ENCODE results near the gene QKI.

QKI gene

DNA sequence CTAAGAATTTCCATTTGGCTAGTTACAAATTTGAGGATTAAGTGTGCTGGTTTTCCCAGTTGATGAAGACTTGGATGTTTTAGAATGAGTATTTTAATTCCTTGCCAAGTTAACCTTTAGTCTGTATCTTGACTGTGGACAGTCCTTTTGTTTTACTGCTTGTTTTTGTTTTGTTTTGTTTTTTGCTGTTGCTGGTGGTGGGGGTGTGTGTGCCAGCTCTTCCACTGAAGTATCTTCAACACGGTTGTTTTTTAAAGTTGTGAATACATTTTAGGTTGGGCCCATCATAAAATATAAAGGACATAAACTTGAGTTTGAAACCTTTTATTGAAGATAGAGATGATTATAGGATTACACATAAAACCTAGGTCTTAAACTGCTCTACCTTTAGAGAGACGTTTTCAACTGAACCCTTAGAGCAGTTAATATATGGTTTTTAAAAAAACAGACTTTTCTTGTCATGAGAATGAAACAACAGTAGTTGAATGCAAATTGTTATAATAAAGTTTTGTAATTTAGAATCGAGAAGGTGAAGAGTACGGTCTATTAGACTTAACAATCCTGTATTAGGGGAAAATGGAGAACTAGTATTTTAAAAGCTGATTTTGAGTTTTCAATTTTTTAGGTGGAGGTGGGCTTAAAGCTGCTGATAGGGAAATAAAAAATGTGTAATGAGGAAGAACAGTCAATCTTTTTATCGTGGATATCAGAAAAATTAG, 4.0 kb downstream of the QKI start:
- H3K4me3 ChIP-seq (ENCODE audit: low read depth, low read length), result peak overlapping the region; percentile 23
- DNase-seq (ENCODE audit: low read depth), result no peak
- TF ChIP-seq, protein P1, sequence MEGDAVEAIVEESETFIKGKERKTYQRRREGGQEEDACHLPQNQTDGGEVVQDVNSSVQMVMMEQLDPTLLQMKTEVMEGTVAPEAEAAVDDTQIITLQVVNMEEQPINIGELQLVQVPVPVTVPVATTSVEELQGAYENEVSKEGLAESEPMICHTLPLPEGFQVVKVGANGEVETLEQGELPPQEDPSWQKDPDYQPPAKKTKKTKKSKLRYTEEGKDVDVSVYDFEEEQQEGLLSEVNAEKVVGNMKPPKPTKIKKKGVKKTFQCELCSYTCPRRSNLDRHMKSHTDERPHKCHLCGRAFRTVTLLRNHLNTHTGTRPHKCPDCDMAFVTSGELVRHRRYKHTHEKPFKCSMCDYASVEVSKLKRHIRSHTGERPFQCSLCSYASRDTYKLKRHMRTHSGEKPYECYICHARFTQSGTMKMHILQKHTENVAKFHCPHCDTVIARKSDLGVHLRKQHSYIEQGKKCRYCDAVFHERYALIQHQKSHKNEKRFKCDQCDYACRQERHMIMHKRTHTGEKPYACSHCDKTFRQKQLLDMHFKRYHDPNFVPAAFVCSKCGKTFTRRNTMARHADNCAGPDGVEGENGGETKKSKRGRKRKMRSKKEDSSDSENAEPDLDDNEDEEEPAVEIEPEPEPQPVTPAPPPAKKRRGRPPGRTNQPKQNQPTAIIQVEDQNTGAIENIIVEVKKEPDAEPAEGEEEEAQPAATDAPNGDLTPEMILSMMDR (conservative IDR thresholded peaks at IDR 0.05; ENCODE audit: low read depth, low read length), result no peak

DNA sequence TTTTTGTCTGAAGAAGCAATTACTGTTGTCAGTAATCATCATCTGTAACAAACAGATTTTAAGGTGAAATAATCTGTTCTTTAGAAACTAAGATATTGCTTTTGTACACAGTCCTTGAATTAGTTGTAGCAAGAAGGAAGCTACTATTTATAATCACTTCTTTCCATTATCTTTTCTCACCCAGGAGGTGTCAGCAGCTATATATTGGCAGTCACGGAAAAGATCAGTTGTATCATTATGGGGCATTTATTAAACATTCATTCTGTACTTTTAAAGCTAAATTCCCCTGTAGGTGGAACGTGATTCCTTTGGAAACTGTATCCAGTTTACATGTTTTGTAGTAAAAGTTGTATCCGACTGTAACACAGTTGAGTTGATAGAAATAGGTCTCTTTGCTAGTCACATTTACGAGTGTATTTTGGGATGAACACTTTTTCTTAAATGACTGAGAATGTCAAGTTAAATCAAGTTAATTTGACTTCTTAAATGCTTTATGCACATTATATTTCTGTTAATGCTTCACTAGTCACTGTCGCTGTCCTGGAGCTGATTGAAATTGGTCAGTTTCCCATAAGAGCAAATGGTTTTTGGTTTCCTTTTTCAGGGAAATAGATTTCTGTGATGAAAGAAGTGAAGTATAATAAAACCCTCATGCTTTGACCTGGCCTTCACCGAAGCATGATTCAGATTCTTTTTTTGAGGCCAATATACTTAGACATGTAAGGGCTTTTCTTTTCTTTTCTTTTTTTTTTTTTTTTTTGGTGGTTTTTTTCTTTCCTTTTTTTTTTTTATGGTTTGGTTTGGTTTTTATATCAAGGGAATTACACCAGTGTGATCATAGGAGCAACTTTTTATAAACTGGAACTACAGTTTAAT, 5.1 kb downstream of the QKI start:
- TF ChIP-seq, protein P1 (conservative IDR thresholded peaks at IDR 0.05; ENCODE audit: low read depth, low read length), result no peak
- DNase-seq (ENCODE audit: low read depth), result peak; percentile 65
- peak overlapping the region; percentile 35 for H3K4me3 ChIP-seq (ENCODE audit: low read depth, low read length)

DNA sequence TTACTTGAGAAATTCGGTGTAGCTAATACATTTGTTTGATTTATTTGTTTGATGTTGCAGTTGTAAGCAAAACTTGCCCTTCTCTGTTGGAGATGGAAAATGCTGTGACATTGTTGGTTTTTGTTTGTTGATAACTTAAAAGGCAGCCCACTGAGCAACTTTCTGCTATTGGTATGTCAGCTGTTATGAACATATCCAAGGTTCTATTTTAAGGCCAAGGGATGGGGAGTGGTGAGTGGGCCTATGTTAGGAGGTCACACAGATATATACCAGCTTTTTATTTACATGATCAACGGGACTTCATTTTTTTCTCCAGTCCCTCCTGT, 5.7 kb downstream of the QKI start:
- TF ChIP-seq, protein P1 (conservative IDR thresholded peaks at IDR 0.05; ENCODE audit: low read depth, low read length), result no peak
- peak overlapping the region; percentile 2 for H3K4me3 ChIP-seq (ENCODE audit: low read depth, low read length)
- peak; percentile 67 for DNase-seq (ENCODE audit: low read depth)

DNA sequence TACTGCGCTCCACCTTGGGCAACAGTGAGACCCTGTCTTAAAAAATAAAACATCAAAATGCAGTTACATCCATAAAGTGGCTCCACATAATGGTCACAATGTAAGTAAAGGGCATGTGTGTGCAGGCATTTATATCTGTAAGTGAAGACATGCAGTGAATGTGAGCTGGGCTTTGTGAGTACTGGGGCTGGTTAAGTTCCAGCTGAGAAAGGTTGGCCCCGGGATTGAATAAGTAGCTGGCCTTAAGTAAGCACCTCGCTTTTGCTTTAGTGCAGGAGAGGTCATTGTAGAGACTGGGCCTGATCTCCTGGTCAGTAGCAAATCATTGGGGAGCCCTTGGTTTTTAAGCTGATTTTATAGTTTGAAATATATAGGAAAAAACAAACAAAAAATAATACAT, 8.0 kb downstream of the QKI start:
- no peak for DNase-seq (ENCODE audit: low read depth)
- H3K4me3 ChIP-seq (ENCODE audit: low read depth, low read length), result no peak overlapping the region
- TF ChIP-seq, protein P1 (conservative IDR thresholded peaks at IDR 0.05; ENCODE audit: low read depth, low read length), result no peak

DNA sequence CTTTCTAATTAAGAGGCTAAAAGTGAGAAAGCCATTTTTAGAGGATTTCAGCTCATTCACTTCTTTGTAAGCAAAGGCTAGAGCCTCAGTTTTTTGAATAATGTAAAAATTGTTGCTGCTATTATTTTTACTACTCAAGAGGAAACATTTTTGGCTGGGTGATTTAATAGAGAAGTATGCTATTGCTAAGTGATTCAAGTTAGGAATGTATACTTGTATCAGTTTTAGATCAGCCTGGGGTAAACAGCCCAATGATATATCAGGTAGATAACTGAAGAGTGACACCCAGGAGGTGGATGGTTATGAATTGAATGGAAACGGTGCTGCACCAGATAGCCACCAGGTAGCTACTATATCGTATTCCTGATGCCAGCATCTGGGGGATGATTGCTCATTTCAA, 9.2 kb downstream of the QKI start:
- DNase-seq (ENCODE audit: low read depth), result no peak
- no peak overlapping the region for H3K4me3 ChIP-seq (ENCODE audit: low read depth, low read length)
- TF ChIP-seq, protein P1 (conservative IDR thresholded peaks at IDR 0.05; ENCODE audit: low read depth, low read length), result no peak

DNA sequence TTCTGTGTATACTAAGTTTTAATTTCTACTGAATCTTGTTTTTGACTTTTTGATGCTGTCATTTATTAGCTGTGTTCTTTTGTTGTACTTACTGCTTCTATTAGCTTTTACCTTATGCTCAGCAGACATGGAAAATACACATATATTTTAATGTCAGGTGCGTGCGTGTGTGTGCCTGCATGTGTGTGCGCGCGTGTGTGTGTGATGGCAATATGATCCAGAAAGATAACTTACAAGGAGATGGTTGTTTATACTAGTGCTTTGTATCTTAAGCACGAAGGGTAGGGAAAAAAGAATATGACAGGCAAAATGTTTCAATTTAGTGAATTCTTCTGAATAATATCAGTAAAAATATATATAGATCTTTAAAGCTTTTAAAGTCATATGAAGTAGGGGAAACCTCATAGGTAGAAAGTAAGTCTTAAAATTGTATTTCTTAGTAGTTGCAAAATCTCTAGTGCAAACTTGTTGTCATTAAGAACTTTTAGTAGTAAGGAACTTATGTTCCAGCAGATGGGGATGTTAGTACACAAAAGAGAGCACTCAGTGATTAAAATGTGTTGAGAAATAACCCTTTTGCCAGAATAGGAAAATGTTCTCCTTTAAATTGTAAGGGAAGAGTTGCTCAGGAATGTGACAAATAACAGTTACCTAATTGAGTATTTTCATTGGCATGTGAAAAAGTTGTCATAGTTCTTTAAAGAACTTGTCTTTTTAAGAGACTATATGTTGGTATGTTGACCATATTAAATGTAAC, 13.2 kb downstream of the QKI start:
- TF ChIP-seq, protein P1 (conservative IDR thresholded peaks at IDR 0.05; ENCODE audit: low read depth, low read length), result peak; percentile 50
- no peak overlapping the region for H3K4me3 ChIP-seq (ENCODE audit: low read depth, low read length)
- DNase-seq (ENCODE audit: low read depth), result peak; percentile 92

All from choroid plexus epithelial cell (primary cell).